Measurements from ENCODE around the gene THOC7.

The THOC7 gene

GRCh38 chr3:63845215-63845614 lies 18.4 kb downstream of the THOC7 start:
- no peak for DNase-seq (ENCODE audit: low read depth, low spot score)

- no peak for DNase-seq (ENCODE audit: low read depth, low spot score)
These were observed 21.5 kb downstream of the THOC7 start for GRCh38 chr3:63842127-63842526.

- DNase-seq (ENCODE audit: low read depth, low spot score): no peak
These were observed 21.9 kb downstream of the THOC7 start for GRCh38 chr3:63841704-63842103.

GRCh38 chr3:63832395-63832794 lies 31.2 kb downstream of the THOC7 start:
- DNase-seq (ENCODE audit: low read depth, low spot score): no peak

- DNase-seq (ENCODE audit: low read depth, low spot score): no peak
These were observed 33.1 kb downstream of the THOC7 start for GRCh38 chr3:63830526-63830925.

GRCh38 chr3:63824309-63824708 lies 39.3 kb downstream of the THOC7 start:
- DNase-seq (ENCODE audit: low read depth, low spot score): peak; percentile 65

GRCh38 chr3:63819151-63819398 lies 44.5 kb downstream of the THOC7 start, which contains the start of gene C3orf49:
Gene C3orf49 (plus strand): TSS chr3:63819299. CDS start chr3:63819472, 173 bp downstream.
- no peak for DNase-seq (ENCODE audit: low read depth, low spot score)

- peak; percentile 82 for DNase-seq (ENCODE audit: low read depth, low spot score)
These were observed 45.1 kb downstream of the THOC7 start for GRCh38 chr3:63818282-63819150.

DNA sequence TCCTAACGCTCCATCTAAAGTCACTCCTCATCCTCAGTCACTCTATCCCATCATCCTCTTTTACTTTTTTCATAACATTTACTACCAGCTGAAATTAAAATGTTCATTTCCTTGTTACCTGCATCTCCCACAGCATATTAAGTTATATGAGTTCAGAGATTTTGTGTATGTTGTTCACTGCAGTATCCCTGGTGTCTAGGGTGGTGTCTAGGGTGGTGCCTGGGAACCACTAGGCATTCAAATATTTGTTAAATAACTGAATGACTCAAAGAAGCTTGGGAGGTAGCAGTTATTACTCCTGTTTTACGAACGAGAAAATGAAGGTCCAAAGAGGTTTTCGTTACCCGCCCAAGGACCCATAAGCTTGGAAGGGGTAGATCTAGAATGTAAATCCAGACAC lies 46.4 kb downstream of the THOC7 start:
- DNase-seq (ENCODE audit: low read depth, low spot score): no peak

GRCh38 chr3:63814237-63814636 lies 49.4 kb downstream of the THOC7 start:
- no peak for DNase-seq (ENCODE audit: low read depth, low spot score)

DNA sequence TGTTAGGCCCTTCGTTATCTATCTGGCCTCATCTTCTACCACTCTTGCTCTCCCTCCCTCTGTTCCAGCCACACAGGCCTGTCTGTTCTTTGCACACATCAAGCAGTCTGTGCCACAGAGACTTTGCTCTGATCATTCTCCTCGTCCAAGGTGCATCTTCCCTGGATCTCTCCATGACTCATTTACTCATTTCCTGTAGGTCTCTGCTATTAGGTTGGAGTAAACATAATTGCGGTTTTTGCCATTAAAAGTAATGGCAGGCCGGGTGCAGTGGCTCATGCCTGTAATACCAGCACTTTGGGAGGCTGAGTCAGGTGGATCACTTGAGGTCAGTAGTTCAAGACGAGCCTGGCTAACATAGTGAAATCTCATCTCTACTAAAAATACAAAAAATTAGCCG lies 54.0 kb downstream of the THOC7 start:
- DNase-seq (ENCODE audit: low read depth, low spot score): no peak

- no peak for DNase-seq (ENCODE audit: low read depth, low spot score)
These were observed 55.0 kb downstream of the THOC7 start for GRCh38 chr3:63808633-63809032.

DNA sequence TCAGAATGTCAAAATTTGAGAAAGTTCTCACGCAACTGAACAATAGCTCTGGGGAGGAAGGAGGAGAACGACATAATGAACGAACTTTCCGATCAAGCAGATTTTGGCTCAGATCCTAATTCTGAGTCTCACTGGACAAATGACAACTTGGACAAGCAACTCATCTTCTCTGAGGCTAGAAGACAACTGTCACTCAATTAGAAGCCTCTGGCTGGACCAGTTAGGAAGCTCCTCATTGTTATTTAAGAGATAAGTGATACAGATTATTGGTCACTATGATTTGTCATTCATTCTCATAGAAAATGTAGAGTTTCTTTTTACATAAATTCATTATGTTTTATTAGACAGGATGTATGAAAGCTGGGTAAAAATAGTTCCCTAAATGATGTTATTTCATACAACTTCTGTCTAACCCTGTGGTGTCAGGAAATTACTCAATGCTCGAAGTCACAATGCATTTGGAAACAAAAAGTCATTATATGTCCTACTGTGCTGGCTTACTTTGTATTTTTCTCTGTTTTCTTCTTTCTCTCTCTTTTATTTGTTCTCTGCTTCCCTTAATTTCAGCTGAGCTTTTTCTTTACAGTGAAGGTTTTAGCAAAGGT lies 55.5 kb downstream of the THOC7 start:
- DNase-seq (ENCODE audit: low read depth, low spot score): no peak

GRCh38 chr3:63803911-63804310 lies 59.7 kb downstream of the THOC7 start:
- DNase-seq (ENCODE audit: low read depth, low spot score): no peak

DNA sequence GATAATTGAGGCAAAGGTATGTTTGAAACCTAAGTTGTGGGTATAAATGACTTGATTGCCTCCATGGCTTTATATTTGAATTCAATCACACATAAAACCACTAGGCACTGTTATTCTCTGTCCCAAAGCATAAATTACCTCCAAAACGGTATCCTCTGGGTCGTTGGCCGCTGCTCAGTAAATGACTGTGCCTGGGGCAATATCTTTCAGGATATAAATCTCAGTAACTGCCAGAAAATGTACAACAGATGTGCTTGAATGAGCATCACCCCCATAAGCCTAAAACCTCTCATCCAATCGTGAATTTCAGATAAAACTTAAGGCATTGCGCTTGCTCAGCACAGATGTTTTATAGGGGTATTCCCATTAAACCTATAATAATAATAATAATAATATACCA lies 63.5 kb downstream of the THOC7 start:
- no peak for DNase-seq (ENCODE audit: low read depth, low spot score)

DNA sequence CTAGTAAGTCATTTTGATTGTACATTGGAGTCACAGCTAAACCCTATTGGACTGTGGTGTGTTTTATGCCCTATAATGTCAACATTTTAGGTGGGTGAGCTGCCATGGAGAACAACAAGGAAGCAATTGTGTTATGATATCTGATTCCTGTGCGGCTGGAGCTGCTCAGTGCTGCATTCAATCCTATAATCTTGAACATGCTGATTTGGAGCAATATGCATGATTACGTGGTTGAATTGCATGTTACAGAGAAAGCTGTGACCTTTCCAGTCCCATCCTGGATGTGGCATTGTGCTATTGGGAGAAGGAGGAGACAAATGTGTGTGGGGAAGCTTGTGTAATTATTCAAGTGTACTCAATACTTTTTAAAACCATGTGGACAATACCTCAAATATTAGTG lies 64.7 kb downstream of the THOC7 start:
- DNase-seq (ENCODE audit: low read depth, low spot score): no peak

GRCh38 chr3:63798544-63798943 lies 65.1 kb downstream of the THOC7 start:
- no peak for DNase-seq (ENCODE audit: low read depth, low spot score)

- DNase-seq (ENCODE audit: low read depth, low spot score): no peak
These were observed 68.2 kb downstream of the THOC7 start for GRCh38 chr3:63795438-63795837.

DNA sequence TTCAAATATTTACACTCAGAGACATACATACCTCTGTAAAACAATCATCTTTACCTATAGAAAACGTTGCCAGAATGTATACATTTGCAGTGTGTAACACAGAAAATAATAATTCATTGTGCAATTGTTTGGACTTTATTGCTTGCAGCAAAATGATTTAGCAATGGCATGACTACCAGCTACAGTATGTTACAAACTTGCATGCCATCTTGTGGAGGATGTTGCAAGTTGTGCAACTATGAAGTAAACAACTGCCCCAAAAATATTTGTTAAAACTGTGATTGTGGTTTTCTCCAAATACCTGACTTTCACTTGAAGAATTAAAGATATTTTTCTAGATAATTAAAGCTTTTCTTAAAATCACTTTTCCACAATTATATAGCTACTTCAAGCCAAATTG lies 71.6 kb downstream of the THOC7 start:
- DNase-seq (ENCODE audit: low read depth, low spot score): peak; percentile 67
